Prostate gland (tissue), 2 donors: ENCODE data around the gene PYROXD2. TPM values are rescaled to one million over a fixed set of nuclear protein-coding genes. Genes with fewer than 3 reads are reported as not detected.

Experiments used
- DNase-seq: peaks from one replicate; pipeline ENCODE4 v3.0.0-alpha.2; 2019; ENCODE audit warnings: low spot score
- H3K27ac ChIP-seq, 2 donors: fragments of 200-600 bp; sonication (generic); 2 replicates each; pipeline ENCODE4 v1.5.1; 2017 to 2019
- H3K27me3 ChIP-seq: fragments of 200-600 bp; sonication (generic); replicated peaks from 2 replicates; pipeline ENCODE4 v1.5.1; 2019; ENCODE audit not compliant: insufficient read depth
- H3K36me3 ChIP-seq, 2 donors: fragments of 200-600 bp; sonication (generic); 1 replicate in 1 of 2; 2 replicates in 1 of 2; pipeline versions ENCODE4 v1.5.1 to v1.8.1; 2017 to 2019
- H3K4me1 ChIP-seq: fragments of 200-600 bp; sonication (generic); replicated peaks from 2 replicates; pipeline ENCODE4 v1.5.1; 2019
- H3K4me3 ChIP-seq, 2 donors: fragments of 200-600 bp; sonication (generic); 2 replicates each; pipeline ENCODE4 v1.5.1; 2017 to 2019
- H3K9me3 ChIP-seq: fragments of 200-600 bp; sonication (generic); 2 replicates; pipeline ENCODE4 v1.5.1; 2017
- POLR2A ChIP-seq: fragments of 450-650 bp; IDR thresholded peaks from one replicate; pipeline ENCODE4 v1.6.1; 2016; ENCODE audit warnings: antibody characterized with exemption, mild to moderate bottlenecking
- POLR2AphosphoS5 ChIP-seq: sonication (generic); formaldehyde crosslinking; IDR thresholded peaks from one replicate; pipeline ENCODE4 v1.6.1; 2017; ENCODE audit warnings: antibody characterized with exemption
- WGBS: methylation state at CpG from one replicate; pipeline ENCODE4 v1.1.5; 2018; 5-methylcytosine and 5-hydroxymethylcytosine counted together
- intact Hi-C: fragments of 100-400 bp; cut with DNase I; formaldehyde crosslinking; loops from one replicate; pipeline ENCODE4 v1.14.2; 2022
- total RNA-seq, 2 donors: library from RNA; depleted of rRNA; stranded (reverse); fragments of >200 nt; gene quantifications; one replicate each; pipeline ENCODE4 v1.1.0, GENCODE V29; 2016
- TF ChIP-seq, protein P1 (sequence below), 4 experiments: fragments of 200-600 bp in 2 of 4; fragments of 450-650 bp in 2 of 4; sonication (generic) in 2 of 4; IDR thresholded peaks; 1 replicate in 3 of 4; 2 replicates in 1 of 4; pipeline ENCODE4 v1.5.1; 2016 to 2019; ENCODE audit warnings: antibody characterized with exemption in 4 of 4, mild to moderate bottlenecking in 2 of 4, moderate library complexity in 2 of 4

Gene PYROXD2
- total RNA-seq, 2 donors from 2014 or later = 15.0 to 21.6 TPM

DNA sequence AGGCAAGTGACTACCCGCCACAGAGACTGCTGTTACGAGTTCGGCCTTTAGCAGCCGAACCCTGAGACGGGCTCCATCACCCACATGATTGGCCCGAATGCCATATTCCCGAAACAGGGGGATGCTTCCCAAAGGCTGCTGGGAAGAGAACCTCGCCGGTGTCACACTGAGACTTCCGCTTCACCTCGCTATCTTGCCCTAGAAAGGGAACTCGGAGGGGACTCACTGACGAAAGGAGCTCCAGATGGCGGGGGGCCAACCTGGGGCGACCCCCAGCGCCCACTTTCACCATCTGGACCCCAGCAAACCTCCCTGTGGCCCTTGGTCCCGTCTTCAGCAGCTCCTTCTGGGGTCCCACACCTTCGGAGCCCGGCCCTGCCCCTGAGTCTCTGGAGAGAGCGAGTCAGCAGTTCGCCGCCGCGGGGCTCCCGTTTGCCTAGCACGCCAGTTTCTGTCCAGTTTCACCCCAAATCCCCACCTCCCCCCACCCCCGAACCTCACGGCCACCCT, 31.2 kb upstream of the PYROXD2 start:
- Histone ChIP-seq H3K4me1 (no peaks in the 10 kb centered on the region), H3K27me3 (no peaks in the 10 kb centered on the region), H3K4me3 (peak overlapping the region; percentile 61 to 74), H3K9me3 (no peaks in the 10 kb centered on the region), H3K36me3 (no peaks in the 10 kb centered on the region), H3K27ac (peak overlapping the region; percentile 81 to 85)
- intact Hi-C loops = no loop called here
- 4% methylated on average over 24 of the region's 28 CpGs for WGBS
- TF ChIP-seq POLR2AphosphoS5 (no peak), POLR2A (no peak)
- TF ChIP-seq, protein P1, sequence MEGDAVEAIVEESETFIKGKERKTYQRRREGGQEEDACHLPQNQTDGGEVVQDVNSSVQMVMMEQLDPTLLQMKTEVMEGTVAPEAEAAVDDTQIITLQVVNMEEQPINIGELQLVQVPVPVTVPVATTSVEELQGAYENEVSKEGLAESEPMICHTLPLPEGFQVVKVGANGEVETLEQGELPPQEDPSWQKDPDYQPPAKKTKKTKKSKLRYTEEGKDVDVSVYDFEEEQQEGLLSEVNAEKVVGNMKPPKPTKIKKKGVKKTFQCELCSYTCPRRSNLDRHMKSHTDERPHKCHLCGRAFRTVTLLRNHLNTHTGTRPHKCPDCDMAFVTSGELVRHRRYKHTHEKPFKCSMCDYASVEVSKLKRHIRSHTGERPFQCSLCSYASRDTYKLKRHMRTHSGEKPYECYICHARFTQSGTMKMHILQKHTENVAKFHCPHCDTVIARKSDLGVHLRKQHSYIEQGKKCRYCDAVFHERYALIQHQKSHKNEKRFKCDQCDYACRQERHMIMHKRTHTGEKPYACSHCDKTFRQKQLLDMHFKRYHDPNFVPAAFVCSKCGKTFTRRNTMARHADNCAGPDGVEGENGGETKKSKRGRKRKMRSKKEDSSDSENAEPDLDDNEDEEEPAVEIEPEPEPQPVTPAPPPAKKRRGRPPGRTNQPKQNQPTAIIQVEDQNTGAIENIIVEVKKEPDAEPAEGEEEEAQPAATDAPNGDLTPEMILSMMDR (IDR thresholded peaks at IDR 0.05) = no peak
- no peak for DNase-seq

DNA sequence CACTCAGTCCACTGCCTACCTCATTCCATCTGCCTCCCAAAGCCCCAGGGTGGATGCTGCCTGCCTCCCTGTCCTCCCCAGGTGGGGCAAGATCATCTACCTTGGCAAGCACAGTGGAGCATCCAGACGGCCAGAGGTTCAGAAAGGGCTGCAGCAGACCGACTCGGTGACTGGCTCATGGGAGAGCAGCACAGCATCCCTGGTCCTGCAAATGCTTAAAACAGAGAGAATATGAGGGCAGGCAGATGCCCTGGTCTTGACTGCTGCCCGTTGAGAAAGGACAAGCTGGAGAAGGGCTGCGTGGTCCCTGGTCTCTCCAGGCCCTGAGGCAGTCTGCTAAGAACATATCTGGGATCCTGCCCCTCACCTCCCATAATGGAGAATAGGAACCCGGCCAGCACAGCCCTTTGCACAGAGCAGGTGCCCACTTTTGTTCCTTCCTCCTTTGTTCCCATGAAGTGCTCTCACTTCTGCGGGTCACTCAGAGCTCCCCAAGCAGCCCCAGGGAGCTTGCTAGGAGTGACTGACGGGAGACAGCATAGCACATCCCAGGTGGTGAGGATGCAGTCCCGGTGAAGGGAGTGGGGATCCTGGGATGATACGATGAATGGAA, 30.3 kb upstream of the PYROXD2 start:
- intact Hi-C loops = no loop called here
- H3K36me3 ChIP-seq = no peaks in the 10 kb centered on the region
- WGBS = 59% methylated on average over 10 of the region's 10 CpGs

DNA sequence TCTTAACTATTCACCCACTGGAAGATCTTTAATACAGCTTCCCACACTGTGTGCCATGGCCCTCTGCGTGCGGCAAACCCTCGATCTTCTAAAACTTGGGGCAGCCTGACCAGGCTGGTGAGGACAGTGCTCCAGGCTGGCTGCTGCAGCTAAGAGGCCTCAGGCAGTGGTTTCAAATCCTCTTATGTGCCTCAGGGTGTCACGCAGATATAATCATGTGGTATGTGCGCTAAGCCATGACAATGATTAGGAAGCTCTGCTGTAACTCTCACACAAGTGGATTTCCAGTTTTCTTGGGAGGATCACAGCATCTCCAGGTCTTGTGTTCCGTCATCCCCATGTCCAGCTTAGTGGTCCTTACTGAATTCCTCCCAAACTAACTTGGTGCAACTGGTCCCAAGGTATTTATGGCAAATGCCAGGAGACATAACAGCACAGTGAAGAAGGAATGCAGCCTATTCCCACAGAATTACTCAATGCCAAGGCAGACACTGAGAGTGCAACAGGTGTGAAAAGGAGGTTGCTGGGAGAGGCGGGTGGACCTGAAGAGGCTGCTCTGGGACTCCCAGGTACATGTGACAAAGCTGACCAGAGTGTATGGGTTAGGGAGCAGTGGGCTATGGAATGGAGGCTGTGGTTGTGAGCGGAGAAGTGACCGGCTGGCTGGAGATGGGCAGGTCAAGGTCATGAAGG, 29.5 kb upstream of the PYROXD2 start:
- TF ChIP-seq, protein P1 (IDR thresholded peaks at IDR 0.05) = no peak
- TF ChIP-seq POLR2A (no peak), POLR2AphosphoS5 (no peak)
- 85% methylated on average over 9 of the region's 9 CpGs for WGBS
- Histone ChIP-seq H3K9me3 (no peaks in the 10 kb centered on the region), H3K4me1 (no peaks in the 10 kb centered on the region), H3K4me3 (no peak overlapping the region), H3K36me3 (no peaks in the 10 kb centered on the region), H3K27ac (no peak overlapping the region), H3K27me3 (no peaks in the 10 kb centered on the region)
- DNase-seq = no peak
- intact Hi-C loops = no loop called here

More for the DNA sequence above, 30.3 kb upstream of the PYROXD2 start:
- no peak overlapping the region for H3K27ac ChIP-seq
- no peak for TF ChIP-seq POLR2A
- TF ChIP-seq, protein P1 (IDR thresholded peaks at IDR 0.05) = no peak
- no peak for TF ChIP-seq POLR2AphosphoS5
- no peak for DNase-seq
- H3K4me1 ChIP-seq = no peaks in the 10 kb centered on the region
- H3K27me3 ChIP-seq = no peaks in the 10 kb centered on the region
- H3K4me3 ChIP-seq = no peak overlapping the region
- no peaks in the 10 kb centered on the region for H3K9me3 ChIP-seq

DNA sequence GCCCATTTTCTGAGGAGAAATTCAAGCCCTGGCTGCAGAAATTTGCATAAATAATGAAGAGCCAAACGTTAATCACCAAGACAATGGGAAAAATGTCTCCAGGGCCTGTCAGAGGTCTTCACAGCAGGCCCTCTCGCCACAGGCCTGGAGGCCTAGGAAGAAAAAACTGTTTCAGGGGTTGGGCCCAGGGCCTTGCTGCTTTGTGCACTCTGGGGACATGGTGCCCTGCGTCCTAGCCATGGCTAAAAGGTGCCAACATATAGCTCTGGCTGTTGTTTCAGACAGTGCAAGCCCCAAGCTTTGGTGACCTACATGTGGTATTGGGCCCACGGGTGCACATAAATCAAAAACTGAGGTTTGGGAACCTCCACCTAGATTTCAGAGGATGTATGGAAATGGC, 23.7 kb upstream of the PYROXD2 start:
- H3K27me3 ChIP-seq = no peaks in the 10 kb centered on the region
- WGBS = 90% methylated on average over 4 of the region's 4 CpGs
- H3K27ac ChIP-seq = no peak overlapping the region
- TF ChIP-seq POLR2A (no peak), POLR2AphosphoS5 (no peak)
- TF ChIP-seq, protein P1 (IDR thresholded peaks at IDR 0.05) = no peak
- DNase-seq = no peak
- peaks cover 6 to 7% of the 10 kb centered on the region in 2 donors for H3K36me3 ChIP-seq
- no peaks in the 10 kb centered on the region for H3K4me1 ChIP-seq
- H3K4me3 ChIP-seq = no peak overlapping the region
- no peaks in the 10 kb centered on the region for H3K9me3 ChIP-seq
- intact Hi-C loops = no loop called here

DNA sequence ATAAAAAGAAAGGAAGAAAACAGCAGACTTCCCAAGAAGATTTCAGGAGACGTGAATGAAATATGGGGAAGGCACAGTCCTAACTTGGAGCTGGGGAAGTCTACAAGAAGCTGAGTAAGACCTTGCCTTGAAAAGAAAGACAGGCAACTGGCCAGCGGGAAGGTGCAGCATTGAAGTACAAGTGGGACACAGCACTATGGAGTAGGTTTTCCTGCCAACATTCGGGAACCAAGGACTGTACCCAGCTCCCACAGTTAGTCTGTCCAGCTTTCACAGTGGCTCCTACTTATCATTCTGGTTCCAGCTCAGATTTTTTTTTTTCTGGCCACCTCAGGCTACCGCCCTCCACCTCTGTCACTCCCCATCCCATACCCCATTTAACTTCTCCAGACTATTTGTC, 21.7 kb upstream of the PYROXD2 start:
- H3K36me3 ChIP-seq = peaks cover 6 to 10% of the 10 kb centered on the region in 2 donors
- no peaks in the 10 kb centered on the region for H3K9me3 ChIP-seq
- TF ChIP-seq POLR2A = no peak
- TF ChIP-seq, protein P1 (IDR thresholded peaks at IDR 0.05) = no peak
- TF ChIP-seq POLR2AphosphoS5 = no peak
- no peaks in the 10 kb centered on the region for H3K27me3 ChIP-seq
- 86% methylated on average over 4 of the region's 4 CpGs for WGBS
- no peak overlapping the region for H3K27ac ChIP-seq
- no peak for DNase-seq
- intact Hi-C loops = no loop called here
- no peak overlapping the region for H3K4me3 ChIP-seq
- H3K4me1 ChIP-seq = no peaks in the 10 kb centered on the region
